Uterus (tissue), 2 donors: ENCODE data around the gene XRN1.

ENCODE experiments used
- CTCF ChIP-seq, 4 experiments: fragments of 200-600 bp in 2 of 4; fragments of 450-650 bp in 2 of 4; sonication (generic) in 2 of 4; IDR thresholded peaks; one replicate each; pipeline ENCODE4 v1.5.1; 2016 to 2019; ENCODE audit warnings: antibody characterized with exemption in 4 of 4, mild to moderate bottlenecking in 2 of 4, moderate library complexity in 1 of 4
- POLR2A ChIP-seq, 2 donors: fragments of 450-650 bp; IDR thresholded peaks; one replicate each; pipeline ENCODE4 v1.6.1; 2016; ENCODE audit warnings: antibody characterized with exemption in 2 of 2, mild to moderate bottlenecking in 1 of 2, moderate library complexity in 1 of 2

GRCh38 chr3:142433110-142433509, 14.7 kb downstream of the XRN1 start:
- no peak for TF ChIP-seq CTCF (IDR thresholded peaks at IDR 0.05)
- no peak for TF ChIP-seq POLR2A (IDR thresholded peaks at IDR 0.05)
